ENCODE results near the gene NCKAP1.

- TF ChIP-seq CTCF (IDR thresholded peaks at IDR 0.05 in 2 of 3, conservative IDR thresholded peaks at IDR 0.05 in 1 of 3; ENCODE audit: control insufficient read depth in 2 of 3, extremely low read depth in 1 of 3, insufficient read depth in 1 of 3, low read depth in 3 of 3, low read length in 3 of 3) (no peak), POLR2A (IDR thresholded peaks at IDR 0.05; ENCODE audit: low read depth, low read length) (no peak), ZBTB33 (IDR thresholded peaks at IDR 0.05) (no peak), ETV6 (conservative IDR thresholded peaks at IDR 0.05 in 1 of 2, IDR thresholded peaks at IDR 0.05 in 1 of 2; ENCODE audit: borderline replicate concordance in 1 of 2, low read depth in 1 of 2) (no peak), CREM (IDR thresholded peaks at IDR 0.05; ENCODE audit: low read depth) (no peak), HDGF (IDR thresholded peaks at IDR 0.05) (no peak), CBX5 (IDR thresholded peaks at IDR 0.05; ENCODE audit: low read depth) (no peak), EZH2 (IDR thresholded peaks at IDR 0.05; ENCODE audit: borderline replicate concordance, control insufficient read depth, low read depth, low read length) (no peak), POLR2AphosphoS5 (IDR thresholded peaks at IDR 0.05; ENCODE audit: low read length) (no peak), ATF3 (IDR thresholded peaks at IDR 0.05; ENCODE audit: borderline replicate concordance, extremely low read depth, low read depth, low read length) (no peak), IRF4 (IDR thresholded peaks at IDR 0.05; ENCODE audit: low read depth, low read length) (no peak), NBN (IDR thresholded peaks at IDR 0.05) (no peak), SUPT20H (IDR thresholded peaks at IDR 0.05; ENCODE audit: borderline replicate concordance, control insufficient read depth, low read depth, low read length) (no peak), DPF2 (IDR thresholded peaks at IDR 0.05) (no peak)
Measured at GRCh38 chr2:182868054-182868796, 170.0 kb downstream of the NCKAP1 start.
